RKO (cell line): Measurements from ENCODE around the gene DAW1.
A peak's percentile ranks its signal among the peaks of the same experiment; 100 is the strongest.

Source experiments
- DNase-seq: peaks from one replicate; pipeline ENCODE4 v3.0.0-alpha.2; 2016; ENCODE audit warnings: low spot score

DAW1 gene

DNA sequence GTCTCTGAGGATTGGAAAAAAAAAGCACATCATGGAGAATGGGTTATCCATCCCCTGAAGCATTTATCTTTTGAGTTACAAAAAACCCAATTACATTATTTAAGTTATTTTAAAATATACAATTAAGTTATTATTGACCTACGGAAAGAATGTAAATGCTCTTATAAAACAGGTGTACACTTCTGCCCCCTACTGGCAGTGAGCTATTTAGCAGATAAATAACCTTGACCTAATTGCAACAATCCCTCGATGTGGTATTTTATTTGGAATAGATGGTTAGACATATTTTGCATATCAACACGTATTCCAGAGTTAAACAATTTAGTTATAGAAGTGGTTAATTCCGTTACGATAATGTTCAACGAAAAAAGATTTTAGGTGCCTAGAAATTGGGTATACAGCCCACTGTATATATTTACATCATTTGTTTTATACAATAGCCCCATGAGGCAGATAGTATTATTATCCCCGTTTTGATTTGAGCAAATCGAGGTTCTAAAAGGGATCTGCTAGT is 9.1 kb upstream of the DAW1 start:
- peak; percentile 36 for DNase-seq

DNA sequence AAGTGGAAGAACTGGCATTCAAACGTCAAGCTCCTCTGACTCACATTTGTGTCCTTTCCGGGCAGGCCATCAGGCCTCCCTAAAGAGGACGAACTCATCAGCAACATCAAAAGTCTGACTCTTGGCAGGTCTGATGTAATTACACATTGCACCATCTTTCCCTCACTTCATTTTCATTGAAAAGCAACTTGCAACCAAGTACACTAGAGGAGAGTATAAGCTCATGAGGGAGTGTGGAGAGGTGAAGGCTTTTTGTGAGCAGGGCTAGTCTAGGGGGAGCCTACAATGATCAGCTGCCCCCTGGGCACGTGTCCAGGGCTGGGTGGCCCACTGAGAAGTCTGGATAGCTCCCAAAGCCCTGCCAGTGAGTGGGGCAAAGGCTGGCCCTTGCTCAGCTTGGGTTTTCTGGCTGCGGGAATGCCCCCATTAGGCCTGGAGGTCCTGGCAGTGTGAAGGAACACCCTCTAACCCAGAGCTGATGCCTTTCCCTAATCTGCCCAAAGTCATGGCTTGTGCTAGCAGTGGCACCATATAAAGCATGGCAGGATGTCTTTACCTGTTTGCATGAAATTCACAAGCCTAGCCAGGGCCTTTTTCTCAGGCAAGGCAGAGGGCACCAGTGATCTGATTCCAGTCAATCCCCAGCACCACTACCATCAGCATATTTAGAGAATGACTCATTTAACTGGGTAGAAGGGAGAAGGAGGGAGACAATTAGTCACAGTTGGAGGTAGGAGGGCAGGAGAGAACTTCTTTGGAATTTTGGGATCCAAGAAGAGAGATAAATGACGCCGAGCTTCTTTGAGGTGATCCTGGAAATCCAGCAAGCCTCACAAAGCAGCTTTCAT is 8.5 kb upstream of the DAW1 start:
- DNase-seq: peak; percentile 69

DNA sequence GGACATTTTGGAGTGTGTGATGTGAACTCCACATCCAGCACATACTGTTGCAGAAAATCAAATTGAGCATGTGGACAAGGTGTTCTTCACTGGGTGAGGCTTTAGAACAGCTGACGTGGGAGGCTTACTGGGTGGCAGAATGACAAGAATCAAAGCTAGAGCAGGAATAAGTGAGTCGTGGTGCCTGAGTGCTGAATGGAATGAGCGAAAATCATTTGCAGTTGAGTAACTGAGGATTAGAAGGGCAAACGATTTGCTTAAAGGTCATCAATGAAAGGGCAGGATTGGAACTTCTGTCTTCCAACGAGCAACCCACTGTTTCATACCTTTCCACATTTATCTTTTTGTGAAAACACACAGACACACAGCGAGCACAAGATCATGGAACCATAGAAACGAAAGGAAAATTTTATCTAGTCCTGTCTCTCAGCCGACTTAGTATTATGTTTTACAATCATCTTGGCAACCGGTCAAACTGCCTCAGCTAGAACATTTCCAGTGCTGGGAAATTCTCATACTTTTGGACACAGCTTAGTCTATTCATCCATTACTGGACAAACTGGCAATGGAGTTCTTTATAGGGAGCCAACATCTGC is 7.2 kb upstream of the DAW1 start:
- no peak for DNase-seq

- DNase-seq: no peak
Measured at GRCh38 chr2:227865291-227865690, 6.1 kb upstream of the DAW1 start.

GRCh38 chr2:227867386-227867785 is 4.0 kb upstream of the DAW1 start:
- DNase-seq: no peak

DNA sequence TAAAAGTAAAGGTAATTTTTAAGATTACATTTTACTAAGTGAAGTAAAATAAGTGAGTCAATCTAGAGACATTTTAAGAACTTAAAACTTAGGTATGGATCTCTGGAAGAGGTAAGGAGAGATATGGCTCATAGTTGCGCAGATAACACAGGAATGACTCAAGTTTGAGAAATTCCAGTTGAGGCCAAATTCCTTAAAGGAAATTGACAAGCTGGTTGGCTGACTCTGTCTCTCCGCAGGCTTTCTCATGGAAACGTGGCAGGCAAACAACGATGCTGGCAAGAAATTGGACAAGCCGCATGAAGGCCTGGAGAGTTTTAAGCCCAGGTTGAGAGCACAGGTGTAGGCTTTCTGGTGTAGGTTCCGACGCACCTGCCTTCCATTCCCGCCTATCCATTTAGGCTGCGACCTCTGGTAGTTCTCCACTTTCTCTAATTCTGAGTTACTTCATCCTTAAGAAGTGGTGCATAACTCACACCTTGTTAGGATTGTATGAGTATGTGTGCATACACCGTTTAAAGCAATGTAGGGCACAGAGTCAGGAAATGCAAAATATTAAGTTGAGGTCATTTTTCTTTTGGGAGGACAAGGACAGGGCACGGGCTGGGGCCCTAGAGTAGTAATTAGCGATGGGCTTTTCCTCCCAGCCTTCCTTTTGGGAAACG is 589 bp upstream of the DAW1 start:
- DNase-seq: no peak

DNA sequence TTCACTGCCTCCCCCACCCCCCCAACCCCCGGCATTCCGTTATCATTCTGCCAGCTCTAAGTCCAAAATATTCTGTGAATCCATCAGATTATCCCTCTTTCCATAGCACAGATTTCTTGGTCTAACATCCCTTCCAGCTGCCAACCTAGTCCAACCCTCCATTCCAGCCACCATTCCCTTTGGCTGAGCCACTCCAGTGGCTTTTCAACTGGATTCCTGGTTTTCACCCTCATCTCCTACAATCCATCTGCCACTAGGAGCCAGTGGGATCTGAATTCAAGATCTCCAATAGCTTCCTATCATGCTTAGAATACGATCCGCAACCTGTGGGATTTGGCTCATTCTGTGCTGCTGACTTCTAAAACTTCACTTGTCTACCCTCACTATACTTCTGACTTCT is 1.2 kb downstream of the DAW1 start:
- no peak for DNase-seq

DNA sequence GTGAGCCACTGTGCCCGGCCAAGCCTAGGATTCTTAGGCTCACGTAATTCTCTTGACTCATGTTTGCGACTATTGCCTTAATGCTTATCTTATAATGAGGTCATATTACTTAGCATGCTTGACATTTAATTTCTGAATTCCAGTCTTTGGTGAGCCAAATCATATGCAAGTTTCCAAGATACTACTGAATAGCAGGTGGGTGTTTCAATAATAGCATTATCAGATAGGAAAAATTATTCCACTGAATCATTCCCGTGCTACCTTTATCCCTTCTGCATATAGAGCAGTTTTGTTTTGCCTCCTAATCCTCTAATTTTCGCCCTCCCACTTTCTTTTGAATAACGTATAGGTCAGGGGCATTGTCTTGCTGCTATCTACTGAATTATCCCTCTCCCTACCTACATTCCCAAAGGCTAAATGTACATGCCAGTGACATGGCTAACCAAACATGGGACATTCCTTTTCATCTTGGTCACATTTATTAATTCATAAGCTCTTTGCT is 4.9 kb downstream of the DAW1 start:
- DNase-seq: no peak

GRCh38 chr2:227877421-227878310 is 6.2 kb downstream of the DAW1 start:
- no peak for DNase-seq

- DNase-seq: no peak
Measured at GRCh38 chr2:227880460-227880859, 9.0 kb downstream of the DAW1 start.

GRCh38 chr2:227881866-227882517 is 10.6 kb downstream of the DAW1 start:
- no peak for DNase-seq

DNA sequence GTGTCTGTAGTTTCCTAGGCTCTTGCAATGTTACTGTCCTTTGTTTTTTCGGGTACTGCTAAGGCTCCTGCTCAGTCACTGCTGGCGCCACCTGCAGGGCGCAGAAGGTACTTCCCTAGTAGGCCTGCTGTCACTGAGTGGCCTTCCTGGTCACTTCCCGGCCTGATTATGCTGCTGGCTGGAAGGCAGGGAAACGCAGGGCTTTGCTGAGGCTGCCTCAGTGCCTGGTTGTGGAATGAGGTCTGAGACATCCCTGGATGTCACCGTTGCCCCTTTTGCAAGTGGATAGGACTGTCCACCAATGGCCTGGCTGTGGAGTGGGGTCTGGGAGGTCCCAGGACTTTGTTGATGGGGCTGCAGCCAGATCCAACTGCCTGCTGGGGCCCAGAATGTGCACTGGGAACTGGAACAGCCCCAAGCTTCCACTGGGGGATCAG is 13.1 kb downstream of the DAW1 start:
- peak; percentile 81 for DNase-seq

DNA sequence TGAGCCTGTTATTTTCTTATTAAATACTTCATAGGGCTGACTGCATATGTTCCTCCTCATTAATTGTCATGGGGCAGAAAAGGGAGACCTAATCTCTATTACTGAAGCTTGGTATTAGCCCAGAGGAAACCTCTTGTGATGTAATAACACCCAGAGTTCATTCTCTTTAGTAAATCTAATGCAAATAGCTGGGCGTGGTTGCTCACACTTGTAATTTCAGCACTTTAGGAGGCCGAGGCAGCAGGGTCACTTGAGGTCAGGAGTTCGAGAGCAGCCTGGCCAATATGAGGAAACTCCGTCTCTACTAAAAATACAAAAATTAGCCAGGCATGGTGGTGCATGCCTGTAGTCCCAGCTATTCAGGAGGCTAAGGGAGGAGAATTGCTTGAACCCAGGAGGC is 14.7 kb downstream of the DAW1 start:
- DNase-seq: no peak

- no peak for DNase-seq
Measured at GRCh38 chr2:227888289-227888688, 16.9 kb downstream of the DAW1 start.

DNA sequence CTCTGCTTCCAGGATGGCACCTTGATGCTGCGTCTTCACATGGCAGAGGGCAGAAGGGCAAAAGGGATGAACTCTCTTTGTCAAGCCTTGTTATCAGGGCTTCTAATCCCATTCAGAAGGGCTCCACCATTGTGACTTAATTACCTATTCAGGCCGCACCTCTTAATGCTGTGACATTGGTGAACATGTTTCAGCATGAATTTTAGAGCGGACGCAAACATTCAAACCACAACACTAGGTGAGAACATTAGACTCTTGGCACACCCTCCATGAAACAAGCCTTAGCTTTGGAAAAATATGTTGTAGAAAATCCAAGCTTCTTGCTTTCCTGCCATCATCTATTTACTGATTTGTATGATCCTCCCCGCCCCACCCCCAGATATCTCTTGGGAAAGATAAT is 17.9 kb downstream of the DAW1 start:
- no peak for DNase-seq

- DNase-seq: peak; percentile 65
Measured at GRCh38 chr2:227890495-227891079, 19.2 kb downstream of the DAW1 start.

GRCh38 chr2:227891673-227892072 is 20.2 kb downstream of the DAW1 start:
- no peak for DNase-seq

DNA sequence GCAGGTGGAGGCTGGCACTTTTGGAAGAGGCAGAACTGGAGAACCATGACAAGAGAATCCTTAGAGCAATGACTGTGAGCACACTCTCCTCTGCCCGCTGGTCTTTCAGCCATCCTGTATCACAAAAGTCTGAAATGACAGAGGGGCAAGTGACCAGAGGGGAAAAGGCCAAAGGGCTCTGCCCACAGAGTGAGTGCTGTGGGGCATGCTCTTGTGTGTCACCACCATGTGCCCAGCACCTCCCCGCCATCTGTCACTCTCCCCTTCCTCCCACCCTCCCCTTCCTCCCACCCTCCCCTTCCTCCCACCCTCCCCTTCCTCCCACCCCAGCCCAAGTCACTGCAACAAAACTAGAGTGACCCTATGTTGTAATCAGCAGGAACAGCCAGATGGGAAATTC is 31.9 kb downstream of the DAW1 start:
- DNase-seq: no peak

DNA sequence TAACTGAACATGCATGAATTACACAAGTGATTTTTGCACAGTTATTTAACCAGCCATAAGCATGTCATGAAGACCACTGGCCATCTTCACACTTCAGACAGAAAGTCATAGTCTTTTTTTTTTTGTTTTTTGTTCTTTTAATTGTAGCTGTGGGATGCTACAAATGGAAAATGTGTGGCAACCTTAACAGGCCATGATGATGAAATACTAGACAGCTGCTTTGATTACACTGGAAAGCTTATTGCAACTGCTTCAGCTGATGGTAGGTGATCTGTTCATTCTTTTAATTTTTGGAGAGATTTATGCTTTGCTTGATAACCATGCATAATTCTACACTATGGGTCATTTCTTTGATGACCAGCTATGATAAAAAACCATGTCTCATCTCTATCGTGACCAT is 35.6 kb downstream of the DAW1 start:
- DNase-seq: no peak

DNA sequence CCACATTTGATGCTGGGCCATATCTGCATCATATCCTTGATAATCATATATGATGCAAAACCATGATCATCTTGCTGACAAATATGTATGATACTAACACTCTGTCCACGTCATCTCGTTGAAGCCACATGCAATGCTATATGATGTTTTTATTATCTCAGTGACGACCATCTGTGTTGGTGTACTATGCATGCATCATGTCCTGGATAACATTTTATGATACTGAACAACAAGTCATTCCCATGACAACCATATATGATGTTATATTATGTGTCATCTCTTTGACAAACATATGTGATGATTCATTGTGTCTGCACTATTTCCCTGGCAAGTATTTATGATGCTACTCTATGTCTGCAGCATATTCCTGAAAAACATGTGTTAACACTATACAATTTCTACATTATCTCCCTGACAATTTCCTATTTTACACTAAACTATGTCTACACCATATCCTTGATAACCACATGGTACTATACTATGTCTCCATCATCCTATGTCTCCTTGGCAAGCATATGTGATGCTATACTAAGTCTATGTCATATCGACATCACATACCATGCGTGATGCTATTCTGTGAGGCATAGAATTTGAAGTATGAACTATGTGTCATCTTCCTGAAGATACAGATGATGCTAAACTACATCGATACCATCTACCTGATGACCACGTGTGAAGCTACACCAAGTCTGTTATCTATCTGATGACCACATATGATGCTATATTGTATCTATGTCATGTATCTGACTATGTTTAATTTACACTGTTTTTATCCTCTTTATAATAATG is 37.0 kb downstream of the DAW1 start:
- DNase-seq: peak; percentile 75
